ENCODE data around the gene NRF1. TPM values are rescaled to one million over a fixed set of nuclear protein-coding genes. Genes with fewer than 3 reads are reported as not detected.

NRF1 gene
- total RNA-seq, 4 donors from 2014 or later: 16.9 to 37.1 (median 27.0) TPM

GRCh38 chr7:129780257-129780973 is 168.9 kb downstream of the NRF1 start:
- Histone ChIP-seq H3K27me3 (peaks cover 35% of the 10 kb centered on the region), H3K4me1 (peaks cover 20 to 42% of the 10 kb centered on the region in 2 donors), H3K4me3 (replicated peaks in 1 of 3) (peak overlapping the region; percentile 39 to 62 (median 49)), H3K36me3 (no peaks in the 10 kb centered on the region), H3K27ac (no peak overlapping the region), H3K9me3 (no peaks in the 10 kb centered on the region)
- no peak for TF ChIP-seq CTCF (IDR thresholded peaks at IDR 0.05)
- no peak for TF ChIP-seq POLR2A (IDR thresholded peaks at IDR 0.05)
- peak; percentile 92 to 94 for DNase-seq
- intact Hi-C loops (cut with DNase I): no loop called here
- 2 to 17% methylated on average over 1 to 9 of the region's 64 CpGs for WGBS, 2 donors

GRCh38 chr7:129780974-129781927 is 169.7 kb downstream of the NRF1 start:
- Histone ChIP-seq H3K27ac (no peak overlapping the region), H3K36me3 (no peaks in the 10 kb centered on the region), H3K9me3 (no peaks in the 10 kb centered on the region), H3K4me3 (replicated peaks in 1 of 3) (peak overlapping the region in 1 of 3 donors; percentile 49), H3K4me1 (peaks cover 20 to 48% of the 10 kb centered on the region in 2 donors), H3K27me3 (peaks cover 41% of the 10 kb centered on the region)
- DNase-seq: peak in 1 of 2 donors; percentile 24
- no peak for TF ChIP-seq CTCF (IDR thresholded peaks at IDR 0.05)
- TF ChIP-seq POLR2A (IDR thresholded peaks at IDR 0.05): no peak
- WGBS, 2 donors: 4% methylated on average over 23 to 26 of the region's 55 CpGs
- intact Hi-C loops (cut with DNase I): no loop called here

GRCh38 chr7:129781928-129782817 is 170.7 kb downstream of the NRF1 start:
- TF ChIP-seq POLR2A (IDR thresholded peaks at IDR 0.05): no peak
- no peak for TF ChIP-seq CTCF (IDR thresholded peaks at IDR 0.05)
- no peak overlapping the region for H3K27ac ChIP-seq
- H3K9me3 ChIP-seq: no peaks in the 10 kb centered on the region
- intact Hi-C loops (cut with DNase I): no loop called here
- H3K36me3 ChIP-seq: no peaks in the 10 kb centered on the region
- H3K4me3 ChIP-seq (replicated peaks in 1 of 3): peak overlapping the region in 1 of 3 donors; percentile 8
- peaks cover 20 to 48% of the 10 kb centered on the region in 2 donors for H3K4me1 ChIP-seq
- H3K27me3 ChIP-seq: peaks cover 41% of the 10 kb centered on the region
- 3 to 4% methylated on average over 13 to 33 of the region's 73 CpGs for WGBS, 2 donors
- DNase-seq: peak in 1 of 2 donors; percentile 11

GRCh38 chr7:129782818-129783583 is 171.5 kb downstream of the NRF1 start:
- peaks cover 20 to 48% of the 10 kb centered on the region in 2 donors for H3K4me1 ChIP-seq
- H3K27me3 ChIP-seq: peaks cover 41% of the 10 kb centered on the region
- TF ChIP-seq POLR2A (IDR thresholded peaks at IDR 0.05) (no peak), CTCF (IDR thresholded peaks at IDR 0.05) (no peak)
- intact Hi-C loops (cut with DNase I): no loop called here
- H3K9me3 ChIP-seq: no peaks in the 10 kb centered on the region
- no peak overlapping the region for H3K4me3 ChIP-seq (replicated peaks in 1 of 3)
- no peak overlapping the region for H3K27ac ChIP-seq
- DNase-seq: no peak
- WGBS, 2 donors: 7 to 12% methylated on average over 29 to 42 of the region's 42 CpGs
- no peaks in the 10 kb centered on the region for H3K36me3 ChIP-seq

All from thyroid gland (tissue), 4 donors.